Esophagus muscularis mucosa (tissue), 4 donors: Measurements from ENCODE around the gene DMRT2. TPM values are rescaled to one million over a fixed set of nuclear protein-coding genes. Genes with fewer than 3 reads are reported as not detected.

Source experiments
- DNase-seq: peaks from one replicate; pipeline ENCODE4 v3.0.0-alpha.2; 2017; ENCODE audit errors: extremely low spot score
- H3K27ac ChIP-seq, 4 donors: fragments of 200-600 bp; sonication (generic); replicated peaks in 1 of 4; 1 replicate in 3 of 4; 2 replicates in 1 of 4; pipeline ENCODE4 v1.5.1; 2016 to 2019; ENCODE audit warnings: mild to moderate bottlenecking in 1 of 4
- H3K27me3 ChIP-seq, 4 donors: fragments of 200-600 bp; sonication (generic); one replicate each; pipeline versions ENCODE4 v1.5.1 to v1.6.0; 2016 to 2019
- H3K36me3 ChIP-seq, 4 donors: fragments of 200-600 bp; sonication (generic); one replicate each; pipeline ENCODE4 v1.5.1; 2016 to 2019
- H3K4me1 ChIP-seq, 4 donors: fragments of 200-600 bp; sonication (generic); one replicate each; pipeline ENCODE4 v1.5.1; 2016 to 2019
- H3K4me3 ChIP-seq, 4 donors: fragments of 200-600 bp; sonication (generic); 1 replicate in 2 of 4; 2 replicates in 2 of 4; pipeline ENCODE4 v1.5.1; 2016 to 2019; ENCODE audit warnings: mild to moderate bottlenecking in 4 of 4, moderate library complexity in 1 of 4
- H3K9me3 ChIP-seq, 4 donors: fragments of 200-600 bp; sonication (generic); 1 replicate in 3 of 4; 2 replicates in 1 of 4; pipeline ENCODE4 v1.5.1; 2016 to 2019
- CTCF ChIP-seq, 3 experiments: fragments of 200-600 bp in 2 of 3; fragments of 450-650 bp in 1 of 3; sonication (generic) in 2 of 3; IDR thresholded peaks; one replicate each; pipeline ENCODE4 v1.5.1; 2017 to 2019; ENCODE audit warnings: antibody characterized with exemption in 3 of 3, mild to moderate bottlenecking in 2 of 3, moderate library complexity in 1 of 3
- EP300 ChIP-seq: sonication (generic); formaldehyde crosslinking; IDR thresholded peaks from one replicate; pipeline ENCODE4 v1.6.1; 2017; ENCODE audit warnings: antibody characterized with exemption
- POLR2A ChIP-seq: fragments of 450-650 bp; IDR thresholded peaks from one replicate; pipeline ENCODE4 v1.6.1; 2017; ENCODE audit warnings: antibody characterized with exemption, moderate library complexity, mild to moderate bottlenecking, low read depth
- POLR2AphosphoS5 ChIP-seq, 2 donors: sonication (generic); formaldehyde crosslinking; IDR thresholded peaks; one replicate each; pipeline ENCODE4 v1.6.1; 2017; ENCODE audit warnings: antibody characterized with exemption in 2 of 2
- WGBS: methylation state at CpG from one replicate; pipeline ENCODE4 v1.1.5; 2018; 5-methylcytosine and 5-hydroxymethylcytosine counted together
- intact Hi-C: fragments of 100-400 bp; cut with DNase I; formaldehyde crosslinking; loops from one replicate; pipeline ENCODE4 v1.15.1; 2023
- total RNA-seq, 4 donors: library from RNA; depleted of rRNA; stranded (reverse); fragments of >200 nt; gene quantifications; one replicate each; pipeline versions ENCODE4 v1.1.0 to v1.2.1, GENCODE V29; 2016

DMRT2 gene
- total RNA-seq, 4 donors from 2014 or later: 0.33 to 0.80 (median 0.50) TPM

- intact Hi-C loops: no loop called here
- Histone ChIP-seq H3K9me3 (no peaks in the 10 kb centered on the region), H3K27me3 (peaks cover 0 to 72% (median 1%) of the 10 kb centered on the region in 4 donors), H3K4me3 (no peak overlapping the region), H3K27ac (no peak overlapping the region), H3K4me1 (no peaks in the 10 kb centered on the region), H3K36me3 (no peaks in the 10 kb centered on the region)
- TF ChIP-seq POLR2AphosphoS5 (IDR thresholded peaks at IDR 0.05) (no peak), EP300 (no peak), POLR2A (no peak), CTCF (IDR thresholded peaks at IDR 0.05) (no peak)
- WGBS: 41% methylated on average over 14 of the region's 14 CpGs
- DNase-seq: no peak
These were observed 18.1 kb upstream of the DMRT2 start for GRCh38 chr9:1031951-1032601.

DNA sequence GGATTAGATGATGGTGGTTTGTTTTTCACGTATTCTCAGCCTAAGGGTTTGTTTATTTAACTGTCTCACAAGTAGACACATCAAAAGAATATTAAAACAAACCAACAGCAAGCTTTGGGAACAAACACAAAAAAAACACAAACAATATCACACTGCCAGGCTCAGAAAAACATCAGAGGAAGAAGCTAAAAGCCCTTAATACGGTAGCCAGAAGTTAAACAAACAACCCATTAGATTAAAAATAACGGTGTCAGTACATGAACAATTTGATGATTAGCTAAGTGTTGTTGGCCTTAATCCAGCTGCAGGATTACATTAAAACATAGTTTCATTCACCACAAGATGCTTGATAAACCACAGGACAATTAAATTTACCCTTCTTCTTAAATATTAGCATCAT, 15.9 kb upstream of the DMRT2 start:
- WGBS: 21% methylated on average over 3 of the region's 3 CpGs

DNA sequence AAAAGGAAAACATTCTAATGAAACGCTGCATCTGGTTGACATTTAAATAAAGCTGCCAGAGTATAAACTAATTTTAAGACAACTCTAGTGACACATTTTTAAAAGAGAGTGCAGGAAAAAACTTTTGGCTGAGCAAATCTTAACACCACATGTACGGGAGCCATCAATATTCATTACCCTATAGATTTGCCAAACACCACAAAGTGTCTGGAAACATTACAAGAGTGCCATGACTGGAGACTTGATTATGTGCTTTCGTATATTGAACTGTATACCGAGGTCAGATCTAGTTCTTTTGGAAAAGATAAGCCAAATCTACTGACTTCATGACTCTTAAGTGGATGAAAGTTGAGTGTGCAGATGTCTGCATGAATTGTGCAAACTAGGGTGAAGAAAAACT, 10.6 kb upstream of the DMRT2 start:
- peaks cover 5 to 13% (median 11%) of the 10 kb centered on the region in 4 donors for H3K4me1 ChIP-seq
- intact Hi-C loops: no loop called here
- no peaks in the 10 kb centered on the region for H3K9me3 ChIP-seq
- no peak overlapping the region for H3K27ac ChIP-seq
- TF ChIP-seq EP300 (no peak), CTCF (IDR thresholded peaks at IDR 0.05) (no peak), POLR2A (no peak), POLR2AphosphoS5 (IDR thresholded peaks at IDR 0.05) (no peak)
- H3K4me3 ChIP-seq: no peak overlapping the region
- no peak for DNase-seq
- peaks cover 0 to 93% (median 46%) of the 10 kb centered on the region in 4 donors for H3K27me3 ChIP-seq
- WGBS: 42% methylated on average over 4 of the region's 4 CpGs
- H3K36me3 ChIP-seq: no peaks in the 10 kb centered on the region

More for the DNA sequence above, 15.9 kb upstream of the DMRT2 start:
- Histone ChIP-seq H3K27me3 (peaks cover 0 to 83% (median 3%) of the 10 kb centered on the region in 4 donors), H3K36me3 (no peaks in the 10 kb centered on the region), H3K27ac (no peak overlapping the region), H3K4me1 (no peaks in the 10 kb centered on the region), H3K4me3 (no peak overlapping the region), H3K9me3 (no peaks in the 10 kb centered on the region)
- no peak for DNase-seq
- intact Hi-C loops: no loop called here
- no peak for TF ChIP-seq POLR2AphosphoS5 (IDR thresholded peaks at IDR 0.05)
- no peak for TF ChIP-seq EP300
- no peak for TF ChIP-seq POLR2A
- TF ChIP-seq CTCF (IDR thresholded peaks at IDR 0.05): no peak

- WGBS: 0% methylated on average over 8 of the region's 45 CpGs
These were observed 7.7 kb upstream of the DMRT2 start for GRCh38 chr9:1042466-1042865.

More at GRCh38 chr9:1042466-1042865, 7.7 kb upstream of the DMRT2 start:
- peak overlapping the region; percentile 25 to 41 (median 28) for H3K4me3 ChIP-seq
- intact Hi-C loops: no loop called here
- TF ChIP-seq POLR2AphosphoS5 (IDR thresholded peaks at IDR 0.05) (no peak), CTCF (IDR thresholded peaks at IDR 0.05) (peak in 2 of 3 experiments; percentile 17 to 18), EP300 (no peak), POLR2A (no peak)
- no peaks in the 10 kb centered on the region for H3K9me3 ChIP-seq
- H3K27ac ChIP-seq: no peak overlapping the region
- no peaks in the 10 kb centered on the region for H3K36me3 ChIP-seq
- H3K27me3 ChIP-seq: peaks cover 12 to 100% (median 72%) of the 10 kb centered on the region in 4 donors
- H3K4me1 ChIP-seq: peaks cover 17 to 38% (median 35%) of the 10 kb centered on the region in 4 donors
- peak; percentile 79 for DNase-seq
